Sigmoid colon (tissue), 3 donors: ENCODE results near the gene PLK1.

Experiments used
- POLR2A ChIP-seq, 2 donors: fragments of 450-650 bp; IDR thresholded peaks; one replicate each; pipeline ENCODE4 v1.6.1; 2016; ENCODE audit warnings: antibody characterized with exemption in 2 of 2, mild to moderate bottlenecking in 2 of 2, moderate library complexity in 2 of 2
- TF ChIP-seq, protein P1 (sequence below), 4 experiments: fragments of 450-650 bp in 3 of 4; fragments of 200-600 bp in 1 of 4; IDR thresholded peaks; one replicate each; pipeline ENCODE4 v1.5.1; 2016 to 2019; ENCODE audit warnings: antibody characterized with exemption in 4 of 4, mild to moderate bottlenecking in 3 of 4, moderate library complexity in 2 of 4

DNA sequence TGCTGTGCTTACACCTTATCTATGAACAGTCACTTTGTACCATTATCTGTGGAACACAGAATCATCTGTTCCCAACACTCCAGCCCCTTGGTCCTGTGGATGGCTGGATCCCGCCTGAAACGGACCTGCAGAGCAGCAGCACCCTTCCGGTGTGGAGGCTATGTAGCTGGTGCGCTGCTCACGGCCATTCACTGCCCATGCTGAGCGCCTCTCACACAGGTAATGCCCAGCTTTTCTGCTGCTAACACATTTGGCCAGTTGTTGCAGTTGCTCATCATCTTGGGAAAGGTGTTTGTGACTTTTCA is 11.4 kb upstream of the PLK1 start:
- TF ChIP-seq, protein P1, sequence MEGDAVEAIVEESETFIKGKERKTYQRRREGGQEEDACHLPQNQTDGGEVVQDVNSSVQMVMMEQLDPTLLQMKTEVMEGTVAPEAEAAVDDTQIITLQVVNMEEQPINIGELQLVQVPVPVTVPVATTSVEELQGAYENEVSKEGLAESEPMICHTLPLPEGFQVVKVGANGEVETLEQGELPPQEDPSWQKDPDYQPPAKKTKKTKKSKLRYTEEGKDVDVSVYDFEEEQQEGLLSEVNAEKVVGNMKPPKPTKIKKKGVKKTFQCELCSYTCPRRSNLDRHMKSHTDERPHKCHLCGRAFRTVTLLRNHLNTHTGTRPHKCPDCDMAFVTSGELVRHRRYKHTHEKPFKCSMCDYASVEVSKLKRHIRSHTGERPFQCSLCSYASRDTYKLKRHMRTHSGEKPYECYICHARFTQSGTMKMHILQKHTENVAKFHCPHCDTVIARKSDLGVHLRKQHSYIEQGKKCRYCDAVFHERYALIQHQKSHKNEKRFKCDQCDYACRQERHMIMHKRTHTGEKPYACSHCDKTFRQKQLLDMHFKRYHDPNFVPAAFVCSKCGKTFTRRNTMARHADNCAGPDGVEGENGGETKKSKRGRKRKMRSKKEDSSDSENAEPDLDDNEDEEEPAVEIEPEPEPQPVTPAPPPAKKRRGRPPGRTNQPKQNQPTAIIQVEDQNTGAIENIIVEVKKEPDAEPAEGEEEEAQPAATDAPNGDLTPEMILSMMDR (IDR thresholded peaks at IDR 0.05): no peak
- TF ChIP-seq POLR2A (IDR thresholded peaks at IDR 0.05): no peak
